Epithelial cell of proximal tubule (primary cell): Measurements from ENCODE around the gene C1orf122. TPM values are rescaled to one million over a fixed set of nuclear protein-coding genes. Genes with fewer than 3 reads are reported as not detected.

Experiments
- DNase-seq: peaks from one replicate; pipeline ENCODE4 v3.0.0-alpha.2; 2011; ENCODE audit warnings: low read depth
- H3K4me3 ChIP-seq: 2 replicates; pipeline ENCODE4 v1.5.1; 2011; ENCODE audit warnings: low read depth, mild to moderate bottlenecking, low read length
- total RNA-seq: library from RNA; depleted of rRNA; stranded (reverse); fragments of >200 nt; gene quantifications from 2 replicates; pipeline ENCODE4 v1.2.3, GENCODE V29; 2015
- TF ChIP-seq, protein P1 (sequence below): conservative IDR thresholded peaks from 2 replicates; pipeline ENCODE4 v1.5.1; 2012; ENCODE audit warnings: low read depth, mild to moderate bottlenecking, low read length

Gene C1orf122
- total RNA-seq, result 95.2 and 194 TPM in 2 replicates

DNA sequence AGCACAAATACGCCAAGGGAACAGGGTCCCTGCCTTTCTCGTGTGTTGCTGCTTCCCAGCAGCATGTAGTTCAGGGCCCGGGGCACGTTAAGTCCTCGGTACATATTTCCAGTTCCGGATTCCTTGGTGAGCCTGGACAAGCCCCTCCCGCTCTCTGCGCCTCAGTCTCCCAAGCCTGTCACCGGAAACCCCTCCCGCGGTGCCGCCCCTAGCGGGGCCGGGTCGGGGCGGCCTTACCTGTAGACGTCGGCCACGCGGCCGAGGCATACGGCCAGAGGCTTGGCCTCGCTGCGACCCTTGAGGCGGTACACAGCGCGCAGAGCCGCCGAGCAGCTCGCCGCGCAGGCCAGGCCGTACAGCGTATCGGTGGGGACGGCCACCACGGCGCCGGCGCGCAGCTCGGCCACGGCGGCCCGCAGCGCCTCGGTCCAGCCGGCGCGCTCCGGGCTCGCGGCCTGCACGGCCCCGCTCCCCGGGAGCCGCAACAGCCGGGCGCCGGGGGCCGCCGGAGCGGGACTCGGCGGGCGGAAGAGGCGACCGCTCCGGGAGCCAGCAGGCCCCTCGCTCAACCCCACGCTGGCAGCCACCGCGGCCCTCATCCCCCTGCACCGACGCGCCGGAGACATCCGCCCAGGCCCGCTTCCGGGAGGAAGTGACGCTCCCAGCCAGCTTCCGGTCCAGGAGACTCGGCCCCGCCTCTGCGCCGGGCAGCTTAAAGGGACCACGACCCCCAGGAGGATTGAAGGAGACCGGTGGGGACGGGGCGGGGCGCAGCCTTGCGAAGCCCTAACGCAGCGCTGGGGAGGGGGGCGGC is at the start of gene C1orf122, which contains the start of gene YRDC:
TSS of gene C1orf122 (plus strand) at position 236 of the 814 bp plus-strand sequence. CDS start 615 bp downstream, outside the sequence.
TSS of gene YRDC (minus strand) at position 654 of the 814 bp plus-strand sequence. CDS start at position 626, 28 bp downstream.
- peak; percentile 36 for DNase-seq
- peak within 1 kb of the TSS; percentile 94 for H3K4me3 ChIP-seq
- TF ChIP-seq, protein P1, sequence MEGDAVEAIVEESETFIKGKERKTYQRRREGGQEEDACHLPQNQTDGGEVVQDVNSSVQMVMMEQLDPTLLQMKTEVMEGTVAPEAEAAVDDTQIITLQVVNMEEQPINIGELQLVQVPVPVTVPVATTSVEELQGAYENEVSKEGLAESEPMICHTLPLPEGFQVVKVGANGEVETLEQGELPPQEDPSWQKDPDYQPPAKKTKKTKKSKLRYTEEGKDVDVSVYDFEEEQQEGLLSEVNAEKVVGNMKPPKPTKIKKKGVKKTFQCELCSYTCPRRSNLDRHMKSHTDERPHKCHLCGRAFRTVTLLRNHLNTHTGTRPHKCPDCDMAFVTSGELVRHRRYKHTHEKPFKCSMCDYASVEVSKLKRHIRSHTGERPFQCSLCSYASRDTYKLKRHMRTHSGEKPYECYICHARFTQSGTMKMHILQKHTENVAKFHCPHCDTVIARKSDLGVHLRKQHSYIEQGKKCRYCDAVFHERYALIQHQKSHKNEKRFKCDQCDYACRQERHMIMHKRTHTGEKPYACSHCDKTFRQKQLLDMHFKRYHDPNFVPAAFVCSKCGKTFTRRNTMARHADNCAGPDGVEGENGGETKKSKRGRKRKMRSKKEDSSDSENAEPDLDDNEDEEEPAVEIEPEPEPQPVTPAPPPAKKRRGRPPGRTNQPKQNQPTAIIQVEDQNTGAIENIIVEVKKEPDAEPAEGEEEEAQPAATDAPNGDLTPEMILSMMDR, result no peak

DNA sequence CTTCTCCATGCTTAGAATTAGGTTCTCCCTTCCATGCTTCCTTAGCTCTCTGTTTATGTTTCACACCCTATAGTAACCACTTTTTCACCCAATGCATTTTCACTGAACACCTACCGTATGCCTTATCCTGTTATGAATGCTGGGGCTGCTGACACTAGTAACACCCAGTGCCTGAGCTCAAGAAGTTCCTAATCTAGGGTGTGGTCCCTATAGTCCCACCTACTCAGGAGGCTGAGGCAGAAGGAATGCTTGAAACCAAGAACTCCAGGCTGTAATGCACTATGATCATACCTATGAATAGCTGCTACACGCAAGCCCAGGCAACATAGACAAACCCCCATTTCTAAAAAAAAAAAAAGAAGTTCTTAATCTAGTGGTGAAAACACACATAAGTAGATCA is 48.1 kb upstream of the C1orf122 start:
- no peak overlapping the region for H3K4me3 ChIP-seq
- TF ChIP-seq, protein P1, result no peak
- no peak for DNase-seq

GRCh38 chr1:37761416-37762095 is 46.0 kb upstream of the C1orf122 start:
- no peak overlapping the region for H3K4me3 ChIP-seq
- TF ChIP-seq, protein P1, result no peak
- DNase-seq, result no peak

GRCh38 chr1:37762516-37762915 is 45.1 kb upstream of the C1orf122 start:
- no peak overlapping the region for H3K4me3 ChIP-seq
- TF ChIP-seq, protein P1, result no peak
- DNase-seq, result no peak

DNA sequence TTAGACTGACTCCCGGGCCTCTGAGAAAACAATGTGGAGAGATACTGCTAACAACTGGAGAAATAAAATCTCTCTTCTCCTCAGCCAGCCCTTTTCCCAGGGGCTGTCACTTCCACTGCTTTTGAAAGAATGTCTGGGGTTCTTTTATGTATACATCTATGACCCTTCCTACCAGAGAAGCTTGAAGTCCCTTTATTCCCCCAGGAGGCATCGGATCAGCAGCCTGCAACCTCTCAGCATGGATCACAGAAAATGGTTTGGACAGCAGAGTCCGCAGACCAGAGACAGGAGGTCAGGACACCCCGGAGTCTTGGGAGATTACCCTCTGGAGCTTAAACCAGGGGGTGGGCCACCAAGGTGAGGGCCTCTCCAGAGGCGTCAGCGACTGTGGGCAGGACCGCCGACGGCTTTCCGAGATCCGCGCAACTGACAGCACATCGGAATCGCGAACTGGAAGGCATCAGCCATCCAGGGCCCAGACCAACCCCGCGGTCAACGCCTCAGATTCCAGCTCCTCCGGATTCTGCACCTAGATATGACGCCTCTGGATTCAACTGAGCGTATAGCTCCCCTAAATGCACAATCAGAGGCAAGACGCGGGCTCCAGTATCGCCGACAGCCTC is 43.7 kb upstream of the C1orf122 start:
- TF ChIP-seq, protein P1, result no peak
- no peak for DNase-seq
- no peak overlapping the region for H3K4me3 ChIP-seq

GRCh38 chr1:37764414-37764825 is 43.2 kb upstream of the C1orf122 start:
- DNase-seq, result no peak
- H3K4me3 ChIP-seq, result no peak overlapping the region

More at GRCh38 chr1:37764414-37764825, 43.2 kb upstream of the C1orf122 start:
- TF ChIP-seq, protein P1, result no peak
